KOPT-K1 (cell line): ENCODE results near the gene PDZRN4.
"Not testable (repeated sequence)": the region's sequence is repeated elsewhere in the genome, so short reads cannot be mapped to it uniquely, and the experiment has no call there.

ENCODE experiments used
- H3K27ac ChIP-seq: fragments of 200-600 bp; sonication (generic); 2 replicates; pipeline ENCODE4 v1.5.1; 2016; ENCODE audit warnings: antibody characterized with exemption, mild to moderate bottlenecking, low read depth, low read length; ENCODE audit not compliant: poor library complexity, severe bottlenecking
- H3K36me3 ChIP-seq: fragments of 200-600 bp; sonication (generic); 2 replicates; pipeline ENCODE4 v1.5.1; 2017; ENCODE audit warnings: antibody characterized with exemption, mild to moderate bottlenecking, low read length, moderate library complexity; ENCODE audit not compliant: insufficient read depth
- H3K9me3 ChIP-seq: fragments of 200-600 bp; sonication (generic); 2 replicates; pipeline ENCODE4 v1.5.1; 2017; ENCODE audit warnings: antibody characterized with exemption, low read length, mild to moderate bottlenecking; ENCODE audit not compliant: insufficient read depth, poor library complexity, severe bottlenecking

The PDZRN4 gene

DNA sequence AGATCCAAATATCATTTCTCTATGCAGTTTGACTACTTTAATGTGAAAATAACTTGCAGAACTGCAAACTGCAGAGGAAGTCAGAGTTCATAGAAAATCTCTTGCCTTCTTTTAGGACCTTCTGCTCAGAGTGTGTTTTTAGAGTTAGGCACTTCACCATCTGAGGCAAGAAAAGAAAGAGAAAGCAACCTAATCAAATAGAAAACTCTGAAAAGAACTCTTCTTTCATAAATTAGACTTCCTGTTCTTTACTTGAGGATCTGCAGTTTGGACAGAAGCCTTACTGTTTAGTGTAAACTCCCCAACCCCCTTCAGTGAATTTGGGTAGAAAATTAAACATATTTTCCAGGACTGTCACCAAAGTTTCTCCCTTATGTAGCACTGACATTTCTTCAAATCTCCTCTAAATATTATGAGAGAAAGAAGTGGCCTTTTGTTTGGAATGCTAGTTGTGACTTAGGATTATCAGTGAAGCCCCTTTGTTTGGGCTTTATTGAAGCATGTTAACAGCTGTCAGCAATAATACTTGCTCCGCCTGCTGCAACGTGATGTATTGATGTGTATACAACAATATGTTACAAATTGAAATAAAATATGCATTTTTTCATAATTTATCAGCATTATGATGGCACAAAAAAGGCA lies 99.5 kb downstream of the PDZRN4 start:
- Histone ChIP-seq H3K27ac (no peak overlapping the region), H3K9me3 (no peaks in the 10 kb centered on the region), H3K36me3 (no peaks in the 10 kb centered on the region)

DNA sequence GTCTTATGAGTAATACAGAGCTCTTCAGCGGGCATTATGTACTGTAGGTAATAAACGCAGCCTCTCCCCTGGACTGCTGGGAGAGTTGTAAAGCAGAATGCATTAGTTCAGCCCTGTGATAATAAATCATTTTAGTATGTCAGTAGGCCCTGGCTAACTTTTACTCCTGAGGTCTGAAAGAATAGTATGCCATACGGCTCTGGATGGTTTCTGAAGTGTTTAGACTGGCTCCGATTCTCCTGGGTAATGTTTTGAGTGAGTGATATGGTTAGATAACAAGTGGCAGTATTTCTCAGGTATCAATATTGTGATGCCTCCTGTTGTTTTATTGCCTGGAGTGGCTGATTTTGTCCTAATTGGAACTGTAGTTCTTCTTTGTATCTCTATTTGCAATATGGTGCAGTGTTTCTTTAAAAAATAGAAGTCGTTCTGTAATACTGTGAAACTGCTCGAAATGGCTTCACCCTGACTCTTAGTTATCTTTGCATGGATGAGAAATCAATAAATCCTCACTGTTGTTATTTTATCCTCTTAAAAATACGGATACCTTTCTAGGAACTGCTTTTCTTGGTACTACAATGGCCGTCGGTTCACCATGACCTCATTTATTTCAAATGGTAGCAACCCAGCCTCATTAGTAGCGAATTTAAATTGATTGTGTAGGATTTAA lies 100.2 kb downstream of the PDZRN4 start:
- H3K27ac ChIP-seq = no peak overlapping the region
- no peaks in the 10 kb centered on the region for H3K36me3 ChIP-seq
- no peaks in the 10 kb centered on the region for H3K9me3 ChIP-seq

DNA sequence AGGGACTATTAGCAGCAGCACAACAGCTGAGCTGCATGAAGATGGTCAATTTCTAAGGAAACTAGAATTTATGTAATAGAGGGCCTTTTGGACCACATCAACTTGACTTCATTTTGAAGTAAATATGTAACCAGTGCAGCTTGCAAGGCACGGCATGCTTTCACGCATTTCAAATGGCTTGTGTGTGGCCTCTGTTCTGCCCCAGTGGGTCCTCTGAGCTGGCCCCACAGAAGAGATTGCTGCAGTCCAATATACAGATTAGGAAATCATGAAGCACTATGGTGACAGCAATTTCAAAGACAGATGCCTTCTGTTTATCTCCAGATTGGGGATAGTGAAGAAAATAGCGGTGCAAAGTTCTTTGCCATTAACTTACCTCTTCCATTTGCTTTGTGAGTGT lies 101.4 kb downstream of the PDZRN4 start:
- H3K9me3 ChIP-seq = no peaks in the 10 kb centered on the region
- H3K27ac ChIP-seq = no peak overlapping the region
- no peaks in the 10 kb centered on the region for H3K36me3 ChIP-seq

DNA sequence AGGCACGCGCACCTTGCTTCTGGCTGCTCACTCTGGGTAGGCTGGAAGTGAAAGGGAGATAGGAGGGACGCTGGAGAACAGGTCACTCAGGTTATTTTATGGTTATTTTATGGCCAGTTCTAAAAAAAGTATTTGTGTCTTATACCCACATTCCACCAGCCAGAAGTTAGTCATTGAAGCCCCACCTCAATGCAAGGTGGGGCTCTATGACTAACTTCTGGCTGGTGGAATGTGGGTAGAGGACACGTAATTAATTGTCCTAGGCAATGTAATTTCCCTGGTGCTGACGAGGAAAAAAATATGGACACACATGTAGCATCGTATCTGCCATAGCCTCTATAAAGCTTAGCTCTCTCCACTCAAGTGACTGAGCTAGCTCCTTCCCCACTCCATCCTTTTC lies 104.9 kb downstream of the PDZRN4 start:
- no peaks in the 10 kb centered on the region for H3K36me3 ChIP-seq
- no peak overlapping the region for H3K27ac ChIP-seq
- no peaks in the 10 kb centered on the region for H3K9me3 ChIP-seq

DNA sequence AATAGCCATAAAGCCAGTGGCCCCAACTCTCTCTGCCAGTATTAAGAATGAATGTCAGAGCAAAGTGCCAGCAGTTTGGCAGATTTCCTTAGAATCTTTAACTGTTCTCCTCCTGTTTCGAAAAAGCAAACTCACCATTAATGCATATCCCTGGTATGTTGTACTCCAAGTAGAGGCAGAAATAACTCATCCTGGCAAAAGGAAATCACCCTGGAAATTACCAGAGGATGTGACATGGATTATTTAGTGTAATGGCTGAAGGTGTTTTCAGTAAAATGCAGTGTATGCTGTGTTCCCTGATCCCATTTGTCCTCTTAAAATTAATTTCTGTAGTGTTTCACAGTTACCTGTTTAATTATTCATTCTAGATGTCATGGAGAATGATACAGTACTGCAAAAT lies 105.3 kb downstream of the PDZRN4 start:
- Histone ChIP-seq H3K36me3 (no peaks in the 10 kb centered on the region), H3K9me3 (no peaks in the 10 kb centered on the region), H3K27ac (no peak overlapping the region)

DNA sequence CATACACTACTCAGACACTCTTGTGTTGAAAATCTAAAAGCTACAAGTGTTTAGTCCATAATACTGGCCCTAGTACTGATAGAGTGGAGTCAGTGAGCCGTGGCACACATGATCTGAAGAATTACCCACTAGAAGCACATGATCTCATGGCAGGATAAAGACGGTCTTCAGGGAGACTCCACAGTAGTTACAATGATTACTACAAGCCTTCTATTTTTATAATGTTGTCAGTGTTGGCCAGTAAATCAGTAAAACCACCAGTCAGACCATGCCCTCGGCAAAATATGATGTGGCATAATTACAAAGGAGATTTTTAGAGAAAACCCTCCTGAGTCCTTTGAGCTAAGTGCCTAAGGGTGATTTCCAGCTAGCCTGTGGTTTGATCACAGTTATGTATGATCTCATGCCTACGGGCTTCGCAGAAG lies 114.9 kb downstream of the PDZRN4 start:
- Histone ChIP-seq H3K36me3 (no peaks in the 10 kb centered on the region), H3K27ac (no peak overlapping the region)

DNA sequence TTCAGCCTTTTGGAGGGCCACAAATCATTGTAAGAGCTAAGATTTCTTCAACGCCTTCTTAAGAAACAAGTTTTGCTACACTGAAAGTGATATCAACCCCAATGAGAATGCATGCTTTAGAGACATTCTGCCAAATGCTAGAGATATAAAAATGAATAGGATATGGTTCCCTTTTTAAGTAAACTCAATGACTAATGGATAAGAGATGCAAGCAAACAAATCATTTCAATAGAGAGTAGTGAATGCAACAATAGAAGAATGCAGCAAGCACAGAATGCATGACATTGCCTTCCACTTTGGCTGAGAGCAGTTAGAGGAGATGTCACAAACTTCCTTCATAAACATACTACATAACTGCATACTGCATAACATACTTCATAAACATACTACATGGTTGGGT lies 116.4 kb downstream of the PDZRN4 start:
- no peak overlapping the region for H3K27ac ChIP-seq

More for the DNA sequence above, 114.9 kb downstream of the PDZRN4 start:
- no peaks in the 10 kb centered on the region for H3K9me3 ChIP-seq

DNA sequence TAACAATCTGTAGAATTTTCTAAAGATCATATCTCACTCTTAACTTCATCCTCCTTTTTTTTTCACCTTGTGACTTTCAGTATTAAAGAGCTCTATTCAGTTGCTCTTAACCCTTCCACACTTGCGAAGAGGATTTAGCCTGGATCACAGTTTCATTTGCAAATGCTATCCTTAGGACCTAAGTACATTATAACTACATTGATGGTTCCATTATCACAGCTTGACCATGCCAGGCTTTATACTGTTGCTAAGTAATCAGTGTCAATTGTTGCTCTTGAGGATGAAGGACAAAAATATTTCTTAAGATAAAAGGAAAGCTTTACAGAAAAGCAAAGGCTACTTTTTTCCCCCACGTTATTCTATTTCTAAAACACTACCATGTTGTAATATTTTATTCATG lies 122.2 kb downstream of the PDZRN4 start:
- no peaks in the 10 kb centered on the region for H3K36me3 ChIP-seq
- H3K27ac ChIP-seq = no peak overlapping the region
- no peaks in the 10 kb centered on the region for H3K9me3 ChIP-seq

More for the DNA sequence above, 116.4 kb downstream of the PDZRN4 start:
- Histone ChIP-seq H3K36me3 (no peaks in the 10 kb centered on the region), H3K9me3 (no peaks in the 10 kb centered on the region)

DNA sequence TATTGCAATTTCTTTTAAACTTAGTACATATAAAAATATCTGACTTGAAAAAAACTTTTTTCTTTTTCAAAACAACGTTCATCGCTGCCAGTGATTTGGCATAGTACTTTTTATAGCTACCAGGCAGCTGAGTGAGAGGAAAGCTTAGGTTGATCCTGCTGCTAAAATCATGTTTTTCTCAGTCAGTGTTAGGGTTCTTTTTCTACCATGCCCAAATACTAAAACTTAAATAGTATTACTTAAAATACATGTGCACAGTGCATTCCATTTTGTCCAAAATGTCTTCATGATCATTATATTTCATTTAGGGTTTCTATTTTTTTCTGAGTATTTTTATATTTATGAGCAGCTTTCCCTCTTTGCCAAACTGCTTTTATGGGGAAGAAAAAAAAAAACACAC lies 123.8 kb downstream of the PDZRN4 start:
- H3K27ac ChIP-seq = no peak overlapping the region
- H3K36me3 ChIP-seq = no peaks in the 10 kb centered on the region
- H3K9me3 ChIP-seq = no peaks in the 10 kb centered on the region

DNA sequence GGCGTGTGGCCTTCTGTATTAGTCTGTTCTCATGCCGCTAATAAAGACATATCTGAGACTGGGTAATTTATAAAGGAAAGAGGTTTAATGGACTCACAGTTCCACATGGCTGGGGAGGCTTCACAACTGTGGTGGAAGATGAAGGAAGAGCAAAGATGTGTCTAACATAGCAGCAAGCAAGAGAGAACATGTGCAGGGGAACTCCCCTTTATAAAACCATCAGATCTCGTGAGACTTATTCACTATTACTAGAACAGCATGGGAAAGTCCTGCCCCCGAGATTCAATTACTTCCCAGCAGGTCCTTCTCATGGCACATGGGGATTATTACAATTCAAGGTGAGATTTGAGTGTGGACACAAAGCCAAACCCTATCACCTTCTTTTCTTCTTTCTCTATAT lies 124.3 kb downstream of the PDZRN4 start:
- not testable (repeated sequence) for H3K36me3 ChIP-seq, H3K9me3 ChIP-seq, H3K27ac ChIP-seq

DNA sequence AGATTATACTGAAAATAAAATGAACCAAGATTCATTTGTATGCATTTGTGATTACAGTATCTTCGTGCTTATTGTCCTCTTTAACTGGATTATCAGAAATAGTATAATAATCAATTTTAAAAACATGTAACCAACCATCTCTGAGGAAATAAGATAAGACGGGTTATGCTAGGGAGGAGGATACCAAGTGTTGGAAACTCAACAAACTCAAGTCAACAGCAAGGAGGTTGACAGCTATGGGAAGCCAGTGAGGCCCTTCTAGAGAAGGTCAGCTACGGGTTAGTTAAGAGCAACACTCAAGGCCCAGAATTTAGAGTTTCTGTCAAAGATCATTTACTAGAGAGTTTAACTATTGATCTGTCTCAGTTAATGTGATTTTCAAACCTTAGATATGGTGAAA lies 137.2 kb downstream of the PDZRN4 start:
- no peaks in the 10 kb centered on the region for H3K36me3 ChIP-seq
- no peak overlapping the region for H3K27ac ChIP-seq
- H3K9me3 ChIP-seq = no peaks in the 10 kb centered on the region

DNA sequence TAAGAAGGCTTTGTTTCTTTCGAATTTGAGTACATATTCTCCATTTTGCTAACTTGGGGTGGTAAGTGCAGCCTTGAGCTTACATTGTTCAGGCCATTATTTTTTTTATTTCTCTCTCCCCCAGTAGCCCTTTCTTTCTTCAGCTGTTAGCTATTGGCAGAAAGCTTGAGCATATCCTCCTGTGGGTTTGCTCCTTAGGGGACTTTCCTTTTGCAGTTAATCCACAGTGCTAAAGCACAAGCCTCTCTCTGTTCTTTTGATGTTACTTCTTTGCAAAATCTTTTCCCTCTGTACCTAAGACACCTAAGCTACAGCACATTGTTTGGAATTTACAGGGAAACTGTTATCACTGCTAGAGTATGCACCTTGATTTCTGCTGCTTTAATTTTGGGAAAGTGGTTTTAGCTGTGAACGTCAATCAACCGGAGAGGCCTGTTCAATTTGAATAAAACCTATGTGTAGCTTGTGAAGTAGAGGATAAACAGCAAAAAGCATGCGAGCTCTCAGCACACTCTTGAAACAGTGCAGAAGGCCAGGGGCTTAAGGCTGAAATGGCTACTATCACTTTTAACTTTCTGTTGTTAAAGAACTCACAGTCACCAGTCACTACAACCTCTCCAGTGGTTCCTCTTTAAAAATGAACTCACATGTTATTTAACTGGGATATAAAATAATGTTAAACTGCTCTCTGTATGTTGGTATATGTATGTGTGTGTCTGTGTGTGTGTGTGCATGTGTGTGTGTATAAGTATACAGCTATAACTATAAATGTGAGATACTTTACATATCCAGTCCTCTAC lies 139.2 kb downstream of the PDZRN4 start:
- Histone ChIP-seq H3K36me3 (no peaks in the 10 kb centered on the region), H3K9me3 (no peaks in the 10 kb centered on the region)

DNA sequence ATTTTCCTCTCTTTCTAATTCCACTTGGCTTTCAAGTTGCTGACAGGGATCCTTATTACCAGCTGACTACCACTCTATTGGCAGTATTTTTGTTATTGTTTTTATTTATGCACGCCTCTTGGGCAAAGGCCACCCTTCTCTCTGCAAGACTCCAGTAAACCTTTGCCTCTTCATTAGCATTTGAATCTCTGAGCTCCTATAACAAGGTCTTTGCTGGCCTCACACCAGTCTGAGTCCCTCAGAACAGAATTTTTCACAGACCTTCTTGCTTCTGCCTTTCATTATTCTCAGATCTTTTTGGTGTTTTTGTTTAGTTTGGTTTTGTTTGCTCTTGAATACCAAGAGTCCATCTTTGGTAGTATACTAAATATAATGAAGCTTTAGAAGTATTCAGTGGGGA lies 145.9 kb downstream of the PDZRN4 start:
- Histone ChIP-seq H3K27ac (no peak overlapping the region), H3K36me3 (no peaks in the 10 kb centered on the region), H3K9me3 (no peaks in the 10 kb centered on the region)

More for the DNA sequence above, 139.2 kb downstream of the PDZRN4 start:
- no peak overlapping the region for H3K27ac ChIP-seq

DNA sequence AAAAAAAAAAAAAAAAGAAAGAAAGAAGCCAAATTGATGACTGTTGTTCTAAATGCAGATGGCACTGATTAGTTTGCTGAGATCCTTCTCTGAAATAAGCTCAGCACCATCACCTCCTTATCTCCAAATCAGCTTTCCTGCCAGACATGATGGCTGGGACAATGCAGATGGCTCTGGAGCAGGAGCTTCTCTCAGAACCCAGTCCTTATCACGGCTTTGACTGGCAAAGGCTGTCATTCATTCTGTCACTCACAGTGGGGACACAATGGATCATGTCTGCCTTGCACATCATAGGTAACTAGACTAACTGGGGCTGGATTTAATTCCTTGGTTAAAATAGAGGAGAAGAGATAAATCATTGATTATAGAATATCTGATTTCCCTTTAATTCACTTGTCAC lies 146.3 kb downstream of the PDZRN4 start:
- Histone ChIP-seq H3K27ac (no peak overlapping the region), H3K9me3 (no peaks in the 10 kb centered on the region), H3K36me3 (no peaks in the 10 kb centered on the region)

DNA sequence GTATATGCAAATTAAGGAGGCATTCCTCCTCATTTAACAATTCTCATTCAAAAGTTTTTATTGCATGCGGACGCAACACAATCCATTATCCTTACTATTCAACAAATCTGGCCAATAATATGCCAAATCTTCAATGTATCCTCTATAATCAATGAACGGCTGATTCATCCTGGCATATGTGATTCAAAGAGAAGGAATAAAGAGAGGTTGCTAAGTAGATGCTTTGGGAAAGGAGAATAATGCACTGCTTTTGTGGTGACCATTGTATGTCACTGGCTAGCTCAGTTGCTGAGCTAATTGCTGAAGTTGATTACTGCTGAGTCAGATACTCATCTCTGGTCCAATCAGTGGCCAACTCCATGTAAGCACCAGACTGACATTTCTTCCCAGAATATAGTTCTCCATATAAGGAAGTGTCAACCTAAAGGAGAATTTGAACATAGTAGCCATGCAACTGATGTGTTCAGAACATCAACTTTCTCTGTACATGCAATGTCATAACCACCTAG lies 148.0 kb downstream of the PDZRN4 start:
- no peak overlapping the region for H3K27ac ChIP-seq

More for the DNA sequence above, 148.0 kb downstream of the PDZRN4 start:
- Histone ChIP-seq H3K36me3 (no peaks in the 10 kb centered on the region), H3K9me3 (no peaks in the 10 kb centered on the region)
